Activated naive CD4-positive, alpha-beta T cell treated with anti-CD3 and anti-CD28 coated beads, Interleukin-2, amount 50 U/mL, for 16 hours (primary cell): ENCODE measurements around the gene TTYH3.
A peak's percentile ranks its signal among the peaks of the same experiment; 100 is the strongest.
"Not testable (repeated sequence)": the region's sequence is repeated elsewhere in the genome, so short reads cannot be mapped to it uniquely, and the experiment has no call there.

Experiments used
- DNase-seq: peaks from one replicate; pipeline ENCODE4 v3.0.0-alpha.2; 2020

The TTYH3 gene

GRCh38 chr7:2689951-2690705, 58.3 kb downstream of the TTYH3 start:
- DNase-seq = no peak

DNA sequence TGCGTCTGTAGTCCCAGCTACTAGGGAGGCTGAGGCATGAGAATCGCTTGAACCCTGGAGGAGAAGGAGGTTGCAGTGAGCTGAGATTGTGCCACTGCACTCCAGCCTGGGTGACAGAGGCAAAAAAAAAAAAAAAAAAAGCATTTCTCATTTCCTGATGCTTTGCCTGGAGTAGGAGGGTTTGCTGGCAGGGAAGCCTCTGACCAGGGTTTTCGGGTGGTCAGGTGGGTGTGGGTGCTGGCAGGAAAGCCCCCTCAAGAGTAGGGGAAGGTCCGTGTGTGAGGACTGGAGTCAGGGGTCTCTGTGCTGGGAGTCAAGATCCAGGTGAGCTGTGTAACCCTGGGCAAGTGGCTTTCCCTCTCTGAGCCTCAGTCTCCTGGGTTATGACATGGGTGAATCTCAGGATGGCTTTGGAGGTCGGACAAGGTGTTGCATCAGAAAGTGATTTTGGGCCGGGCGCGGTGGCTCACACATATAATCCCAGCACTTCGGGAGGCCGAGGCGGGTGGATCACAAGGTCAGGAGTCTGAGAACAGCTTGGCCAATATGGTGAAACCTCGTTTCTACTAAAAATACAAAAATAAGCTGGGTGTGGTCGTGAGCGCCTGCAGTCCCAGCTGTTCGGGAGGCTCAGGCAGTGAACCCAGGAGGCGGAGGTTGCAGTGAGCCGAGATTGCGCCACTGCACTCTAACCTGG, 59.4 kb downstream of the TTYH3 start:
- DNase-seq = no peak

- not testable (repeated sequence) for DNase-seq
Measured at GRCh38 chr7:2691932-2692439, 60.2 kb downstream of the TTYH3 start.

- no peak for DNase-seq
Measured at GRCh38 chr7:2692543-2692942, 60.8 kb downstream of the TTYH3 start.

DNA sequence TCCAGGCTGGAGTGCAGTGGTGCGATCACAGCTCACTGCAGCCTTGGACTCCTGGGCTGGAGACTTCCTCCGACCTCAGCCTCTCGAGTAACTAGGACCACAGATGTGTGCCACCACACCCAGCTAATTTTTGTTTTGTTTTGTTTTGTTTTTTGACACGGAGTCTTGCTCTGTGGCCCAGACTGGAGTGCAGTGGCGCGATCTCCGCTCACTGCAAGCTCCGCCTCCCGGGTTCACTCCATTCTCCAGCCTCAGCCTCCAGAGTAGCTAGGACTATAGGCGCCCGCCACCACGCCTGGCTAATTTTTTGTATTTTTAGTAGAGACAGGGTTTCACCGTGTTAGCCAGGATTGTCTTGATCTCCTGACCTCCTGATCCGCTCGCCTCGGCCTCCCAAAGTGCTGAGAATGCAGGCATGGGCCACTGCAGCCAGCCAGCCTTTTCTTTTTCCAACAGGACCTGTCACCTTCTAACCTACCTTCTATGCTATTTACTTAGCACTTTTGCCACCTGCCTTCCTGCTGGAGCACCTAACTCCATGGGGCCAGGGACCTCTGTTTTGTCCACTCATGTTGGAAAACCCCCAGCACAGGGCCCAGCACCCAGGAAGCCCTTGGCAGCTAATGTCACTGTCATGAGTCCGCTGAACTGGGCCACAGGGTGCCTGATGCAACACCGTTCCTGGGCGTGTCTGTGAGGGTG, 61.8 kb downstream of the TTYH3 start:
- not testable (repeated sequence) for DNase-seq

DNA sequence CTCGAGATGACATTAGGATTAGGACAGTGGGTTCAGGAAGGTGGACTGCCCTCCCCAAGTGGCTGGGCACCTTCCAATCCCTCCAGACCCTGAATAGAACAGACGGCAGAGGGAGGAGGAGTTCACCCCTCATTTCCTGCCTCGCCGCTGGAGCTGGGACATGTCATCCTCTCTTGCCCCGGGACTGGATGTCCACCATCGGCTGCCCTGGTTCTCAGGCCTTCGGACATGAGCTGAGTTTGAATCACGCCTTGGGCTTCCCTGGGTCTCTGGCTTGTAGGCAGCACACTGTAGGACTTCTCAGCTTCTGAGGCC, 62.3 kb downstream of the TTYH3 start:
- not testable (repeated sequence) for DNase-seq

DNA sequence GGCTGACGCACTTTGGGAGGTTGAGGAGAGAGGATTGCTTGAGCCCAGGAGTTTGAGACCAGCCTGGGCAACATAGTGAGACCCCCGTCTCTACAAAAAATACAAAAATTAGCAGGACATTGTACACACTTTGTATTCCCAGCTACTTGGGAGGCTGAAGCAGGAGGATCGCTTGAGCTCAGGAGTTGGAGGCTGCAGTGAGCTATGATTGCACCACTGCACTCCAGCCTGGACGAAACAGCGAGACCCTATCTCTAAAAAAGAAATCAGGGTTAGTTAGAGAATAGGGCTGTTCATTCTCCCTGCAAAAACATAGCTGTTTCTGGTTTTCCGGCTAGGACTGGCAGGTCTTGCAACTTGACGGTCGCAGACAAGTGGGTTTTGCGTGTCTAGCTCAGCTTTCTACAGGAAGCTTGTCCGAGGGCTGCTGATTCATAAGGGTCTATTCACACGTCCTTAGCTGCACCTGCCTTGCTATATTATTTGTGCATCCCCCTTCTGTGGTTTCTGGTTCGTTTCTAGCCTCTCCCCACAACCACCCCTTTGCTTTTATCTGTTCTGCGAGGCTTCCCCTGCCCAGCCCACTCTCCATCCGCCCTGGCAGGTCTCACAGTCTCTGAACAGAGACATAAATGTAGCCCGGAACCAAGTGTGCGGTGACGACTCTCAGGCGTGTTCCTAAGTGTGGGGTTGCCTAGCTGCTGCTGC, 66.9 kb downstream of the TTYH3 start:
- DNase-seq = peak; percentile 52

DNA sequence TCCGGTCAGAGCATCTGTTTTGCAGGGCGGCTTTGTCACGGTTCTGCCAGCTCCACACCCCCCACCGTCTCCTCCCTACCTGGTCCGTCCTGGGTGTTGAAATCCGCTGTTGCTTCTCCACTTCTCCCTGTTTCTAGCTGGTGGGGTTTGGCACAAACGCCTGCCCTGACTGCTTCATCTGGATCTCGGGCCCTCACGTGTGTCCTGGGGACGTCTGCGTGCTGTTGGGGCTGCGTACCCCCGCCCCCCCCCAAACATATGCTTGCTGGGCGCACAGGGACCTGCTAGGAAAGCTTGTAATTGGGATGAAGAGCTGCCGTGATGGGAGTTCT, 67.5 kb downstream of the TTYH3 start:
- no peak for DNase-seq

DNA sequence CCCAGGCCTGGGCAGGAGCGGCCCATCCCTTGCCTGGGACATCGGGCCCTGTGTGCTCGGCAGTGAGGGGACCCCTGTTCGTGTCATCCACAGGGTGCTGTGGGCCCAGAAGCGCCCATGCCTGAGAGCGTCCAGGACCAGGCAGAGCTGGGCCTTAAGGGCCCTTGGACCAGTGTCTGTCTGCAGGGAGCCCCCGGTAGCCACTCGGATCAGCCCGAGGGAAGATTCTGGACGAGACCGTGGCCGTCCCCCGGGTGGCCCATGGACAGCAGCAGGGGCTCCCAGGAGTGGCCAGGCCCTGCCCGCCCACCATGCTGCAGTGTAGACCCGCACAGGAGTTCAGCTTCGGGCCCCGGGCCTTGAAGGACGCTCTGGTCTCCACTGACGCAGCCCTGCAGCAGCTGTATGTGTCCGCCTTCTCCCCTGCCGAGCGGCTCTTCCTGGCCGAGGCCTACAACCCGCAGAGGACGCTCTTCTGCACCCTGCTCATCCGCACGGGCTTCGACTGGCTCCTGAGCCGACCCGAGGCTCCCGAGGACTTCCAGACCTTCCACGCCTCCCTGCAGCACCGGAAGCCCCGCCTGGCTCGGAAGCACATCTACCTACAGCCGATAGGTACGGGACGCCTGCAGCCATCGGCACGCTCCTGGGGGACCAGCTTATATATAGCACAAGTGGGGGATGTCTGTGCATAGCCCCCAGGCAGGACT, 68.5 kb downstream of the TTYH3 start:
- DNase-seq = no peak

GRCh38 chr7:2701424-2701823, 69.6 kb downstream of the TTYH3 start:
- no peak for DNase-seq

DNA sequence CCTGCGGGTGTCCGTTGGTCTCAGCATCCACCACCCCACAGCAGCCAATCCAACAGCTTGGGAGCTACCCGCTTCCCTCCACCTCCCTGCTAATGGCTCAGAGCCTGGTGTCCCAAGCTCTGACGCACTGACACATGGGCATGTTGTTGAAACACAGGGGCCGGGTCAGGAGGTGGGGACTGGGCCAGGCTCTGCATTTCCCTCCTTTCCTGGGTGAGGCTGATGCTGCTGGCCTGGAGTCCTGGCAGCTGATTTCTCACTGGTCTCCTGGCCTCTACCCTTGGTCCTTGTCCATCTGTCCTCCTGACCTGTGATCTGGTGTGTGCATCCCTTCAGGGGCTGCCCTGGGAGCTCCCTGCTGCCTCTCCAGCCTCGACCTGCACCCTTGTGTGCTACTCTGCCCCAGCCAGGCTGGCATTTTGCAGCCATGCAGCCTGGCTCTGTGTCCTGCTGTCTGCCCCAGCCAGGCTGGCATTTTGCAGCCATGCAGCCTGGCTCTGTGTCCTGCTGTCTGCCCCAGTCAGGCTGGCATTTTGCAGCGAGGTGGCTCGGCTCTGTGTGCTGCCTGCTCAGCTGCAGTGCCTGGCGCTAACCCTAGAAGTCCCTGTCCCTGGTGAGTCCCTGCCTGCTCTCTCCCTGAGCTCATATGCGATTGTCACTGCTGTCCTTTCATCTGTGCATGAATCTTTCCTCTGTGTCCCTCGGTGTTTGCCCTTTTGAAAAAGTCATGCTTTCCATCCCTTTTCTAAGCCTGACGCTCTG, 70.2 kb downstream of the TTYH3 start:
- no peak for DNase-seq

GRCh38 chr7:2702594-2702957, 70.8 kb downstream of the TTYH3 start:
- DNase-seq = no peak

DNA sequence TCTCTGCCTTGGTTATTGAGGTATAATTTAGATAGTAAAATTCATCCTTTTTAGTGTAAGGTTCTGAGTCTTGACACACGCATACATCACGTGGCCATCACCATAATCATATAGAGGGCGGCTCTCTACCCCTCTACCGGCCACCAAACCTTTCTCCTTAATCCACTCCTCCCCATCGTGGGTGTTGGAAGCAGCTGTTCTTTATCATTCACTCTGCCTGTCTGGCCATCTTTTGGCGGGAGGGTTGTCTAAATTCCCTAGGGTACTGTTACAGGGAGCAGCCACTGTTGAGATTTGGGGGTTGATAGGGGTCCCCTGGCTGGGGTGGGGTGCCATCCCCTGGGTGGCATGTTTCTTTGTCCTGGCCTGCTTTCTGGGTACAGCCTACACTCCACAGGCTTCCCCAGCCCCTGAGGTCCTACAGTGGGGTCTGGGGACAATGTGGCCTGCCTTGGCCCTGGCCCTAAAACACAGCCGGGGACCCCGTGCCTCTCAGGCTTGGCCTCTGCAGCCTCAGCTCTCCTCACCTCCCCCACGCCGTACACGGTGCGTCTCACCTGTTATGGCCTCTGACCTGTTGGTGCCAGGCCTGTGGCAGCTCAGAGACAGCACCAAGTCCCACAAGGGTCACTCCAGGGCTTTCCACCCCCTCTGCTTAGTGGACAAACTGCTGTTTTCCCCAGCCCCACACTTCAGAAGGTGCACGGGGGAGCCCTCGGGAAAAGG, 73.7 kb downstream of the TTYH3 start:
- DNase-seq = no peak

- no peak for DNase-seq
Measured at GRCh38 chr7:2706685-2707126, 74.9 kb downstream of the TTYH3 start.

DNA sequence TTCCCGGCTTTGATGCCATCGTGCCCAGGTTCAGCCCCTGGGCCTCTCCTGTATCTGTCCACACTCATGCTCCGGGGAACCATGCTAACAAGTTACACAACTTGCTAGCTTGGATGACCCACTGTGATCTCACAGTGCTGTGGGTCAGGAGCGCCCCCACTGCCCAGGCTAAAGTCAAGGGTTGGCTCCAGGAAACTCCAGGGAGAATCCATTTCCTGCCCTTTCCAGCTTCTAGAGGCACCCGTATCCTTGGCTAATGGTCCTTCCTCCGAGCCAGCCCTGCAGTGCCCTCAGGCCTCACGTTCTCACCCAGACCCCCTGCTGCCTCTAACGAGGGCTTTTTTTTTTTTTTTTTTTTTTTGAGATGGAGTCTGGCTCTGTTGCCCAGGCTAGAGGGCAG, 75.7 kb downstream of the TTYH3 start:
- DNase-seq = no peak

GRCh38 chr7:2708041-2708440, 76.3 kb downstream of the TTYH3 start:
- no peak for DNase-seq

GRCh38 chr7:2708547-2709310, 76.9 kb downstream of the TTYH3 start:
- DNase-seq = no peak

- DNase-seq = peak; percentile 77
Measured at GRCh38 chr7:2709553-2710285, 77.9 kb downstream of the TTYH3 start.

- DNase-seq = no peak
Measured at GRCh38 chr7:2710286-2710655, 78.5 kb downstream of the TTYH3 start.
